Fibroblast of villous mesenchyme (primary cell): ENCODE data around the gene SPATA31D3. TPM values are rescaled to one million over a fixed set of nuclear protein-coding genes. Genes with fewer than 3 reads are reported as not detected.
"Not testable (repeated sequence)": the region's sequence is repeated elsewhere in the genome, so short reads cannot be mapped to it uniquely, and the experiment has no call there.

Experiments
- DNase-seq: peaks from one replicate; pipeline ENCODE4 v3.0.0-alpha.2; 2010; ENCODE audit warnings: low read depth
- H3K4me3 ChIP-seq: 2 replicates; pipeline ENCODE4 v1.5.1; 2011; ENCODE audit warnings: low read depth, mild to moderate bottlenecking, low read length
- CTCF ChIP-seq: IDR thresholded peaks from 2 replicates; pipeline ENCODE4 v1.5.1; 2012; ENCODE audit warnings: low read depth, mild to moderate bottlenecking, low read length; ENCODE audit not compliant: insufficient read depth
- total RNA-seq: library from RNA; depleted of rRNA; stranded (reverse); fragments of >200 nt; gene quantifications from 2 replicates; pipeline ENCODE4 v1.2.3, GENCODE V29; 2012

The SPATA31D3 gene
- total RNA-seq, 1 donor, result not detected

GRCh38 chr9:81979196-81979595, 35.9 kb downstream of the SPATA31D3 start:
- H3K4me3 ChIP-seq, result no peak overlapping the region
- TF ChIP-seq CTCF, result no peak
- DNase-seq, result peak; percentile 0

- H3K4me3 ChIP-seq, result no peak overlapping the region
- TF ChIP-seq CTCF, result no peak
- DNase-seq, result no peak
Measured at GRCh38 chr9:81980568-81980967, 37.3 kb downstream of the SPATA31D3 start.

GRCh38 chr9:81981883-81982282, 38.6 kb downstream of the SPATA31D3 start:
- DNase-seq, result no peak
- no peak for TF ChIP-seq CTCF
- no peak overlapping the region for H3K4me3 ChIP-seq

- no peak overlapping the region for H3K4me3 ChIP-seq
- no peak for DNase-seq
- TF ChIP-seq CTCF, result no peak
Measured at GRCh38 chr9:81984928-81985327, 41.6 kb downstream of the SPATA31D3 start.

- H3K4me3 ChIP-seq, result no peak overlapping the region
- no peak for DNase-seq
- TF ChIP-seq CTCF, result no peak
Measured at GRCh38 chr9:81986051-81986450, 42.8 kb downstream of the SPATA31D3 start.

- H3K4me3 ChIP-seq, DNase-seq: not testable (repeated sequence)
Measured at GRCh38 chr9:81988472-81988871, 45.2 kb downstream of the SPATA31D3 start, which contains the start of gene SPATA31D1. Gene SPATA31D1 (plus strand): TSS chr9:81988772. CDS start chr9:81988819, 47 bp downstream.

- no peak for TF ChIP-seq CTCF
- DNase-seq, result no peak
Measured at GRCh38 chr9:81989700-81990099, 46.4 kb downstream of the SPATA31D3 start.

More at GRCh38 chr9:81989700-81990099, 46.4 kb downstream of the SPATA31D3 start:
- no peak overlapping the region for H3K4me3 ChIP-seq
